Prostate gland (tissue), 2 donors: ENCODE results near the gene PRSS21.

Experiments
- CTCF ChIP-seq, 4 experiments: fragments of 200-600 bp in 2 of 4; fragments of 450-650 bp in 2 of 4; sonication (generic) in 2 of 4; IDR thresholded peaks; 1 replicate in 3 of 4; 2 replicates in 1 of 4; pipeline ENCODE4 v1.5.1; 2016 to 2019; ENCODE audit warnings: antibody characterized with exemption in 4 of 4, mild to moderate bottlenecking in 2 of 4, moderate library complexity in 2 of 4
- POLR2A ChIP-seq: fragments of 450-650 bp; IDR thresholded peaks from one replicate; pipeline ENCODE4 v1.6.1; 2016; ENCODE audit warnings: antibody characterized with exemption, mild to moderate bottlenecking
- POLR2AphosphoS5 ChIP-seq: sonication (generic); formaldehyde crosslinking; IDR thresholded peaks from one replicate; pipeline ENCODE4 v1.6.1; 2017; ENCODE audit warnings: antibody characterized with exemption

- no peak for TF ChIP-seq POLR2A
- TF ChIP-seq CTCF (IDR thresholded peaks at IDR 0.05): no peak
- TF ChIP-seq POLR2AphosphoS5: no peak
Observed at GRCh38 chr16:2834968-2835367, 17.9 kb downstream of the PRSS21 start.
